SK-N-SH (cell line): ENCODE results near the gene TRHDE. TPM values are rescaled to one million over a fixed set of nuclear protein-coding genes. Genes with fewer than 3 reads are reported as not detected.

ENCODE experiments used
- CTCF ChIA-PET: fragments of 300-600, 350-600 bp; formaldehyde crosslinking; extraction: SDS; loops from one replicate; lab custom pipeline; 2021; lab: Yijun Ruan, JAX
- POLR2A ChIA-PET: fragments of 350-600 bp; sonication (Branson Sonifier 250); formaldehyde crosslinking; extraction: SDS; loops from one replicate; lab custom pipeline; 2020; ENCODE audit warnings: antibody characterized with exemption, inconsistent platforms; lab: Yijun Ruan, JAX
- DNase-seq: peaks from one replicate; pipeline ENCODE4 v3.0.0; 2012
- H2AFZ ChIP-seq: fragments of 200-600 bp; sonication (generic); 2 replicates; pipeline ENCODE4 v1.8.1; 2016; ENCODE audit warnings: antibody characterized with exemption, mild to moderate bottlenecking, low read depth
- H3F3A ChIP-seq: fragments of 200-600 bp; sonication (generic); replicated peaks from 2 replicates; pipeline ENCODE3; 2016; ENCODE audit warnings: antibody characterized with exemption, mild to moderate bottlenecking; ENCODE audit not compliant: insufficient read depth
- H3K27ac ChIP-seq, 2 experiments: fragments of 200-500 bp in 1 of 2; fragments of 200-600 bp in 1 of 2; sonication (Bioruptor generic) in 1 of 2; sonication (generic), shearing (Covaris generic) in 1 of 2; 2 replicates each; pipeline versions ENCODE4 v1.5.1 to v1.6.1; 2014 to 2016; ENCODE audit warnings: low read depth in 2 of 2, inconsistent platforms in 1 of 2, low read length in 1 of 2, mild to moderate bottlenecking in 1 of 2, mixed read lengths in 1 of 2
- H3K27me3 ChIP-seq: fragments of 200-600 bp; sonication (generic), shearing (Covaris generic); 2 replicates; pipeline ENCODE4 v1.6.1; 2016; ENCODE audit warnings: mixed run types; ENCODE audit not compliant: insufficient read depth
- H3K36me3 ChIP-seq, 2 experiments: fragments of 200-500 bp in 1 of 2; fragments of 200-600 bp in 1 of 2; sonication (Bioruptor generic) in 1 of 2; sonication (generic) in 1 of 2; replicated peaks in 1 of 2; 2 replicates each; pipeline versions ENCODE3 to v1.5.1; 2014 to 2016; ENCODE audit warnings: low read length in 1 of 2, mild to moderate bottlenecking in 1 of 2; ENCODE audit not compliant: insufficient read depth in 2 of 2, control insufficient read depth in 1 of 2
- H3K4me1 ChIP-seq, 2 experiments: fragments of 200-500 bp in 1 of 2; fragments of 200-600 bp in 1 of 2; sonication (Bioruptor generic) in 1 of 2; sonication (generic), shearing (Covaris generic) in 1 of 2; 2 replicates each; pipeline versions ENCODE4 v1.5.1 to v1.6.1; 2014 to 2016; ENCODE audit warnings: low read depth in 1 of 2, low read length in 1 of 2, mixed run types in 1 of 2; ENCODE audit not compliant: insufficient read depth in 2 of 2, control insufficient read depth in 1 of 2
- H3K4me2 ChIP-seq: fragments of 200-600 bp; sonication (generic), shearing (Covaris generic); 2 replicates; pipeline ENCODE4 v1.6.1; 2017; ENCODE audit warnings: mixed run types
- H3K4me3 ChIP-seq, 2 experiments: fragments of 200-500 bp in 1 of 2; fragments of 200-600 bp in 1 of 2; sonication (Bioruptor generic) in 1 of 2; sonication (generic), shearing (Covaris generic) in 1 of 2; 2 replicates each; pipeline versions ENCODE4 v1.5.1 to v1.8.1; 2014 to 2016; ENCODE audit warnings: low read depth in 2 of 2, inconsistent platforms in 1 of 2, low read length in 1 of 2, mild to moderate bottlenecking in 1 of 2, mixed read lengths in 1 of 2, moderate library complexity in 1 of 2
- H3K79me2 ChIP-seq: fragments of 200-600 bp; sonication (generic); 2 replicates; pipeline ENCODE4 v1.8.1; 2017; ENCODE audit warnings: mild to moderate bottlenecking; ENCODE audit not compliant: insufficient read depth
- H3K9ac ChIP-seq: fragments of 200-600 bp; sonication (generic); 2 replicates; pipeline ENCODE4 v1.6.1; 2017; ENCODE audit warnings: mixed run types
- H3K9me2 ChIP-seq: fragments of 200-600 bp; sonication (generic); 2 replicates; pipeline ENCODE4 v1.6.1; 2017; ENCODE audit warnings: mixed run types
- H3K9me3 ChIP-seq: fragments of 200-600 bp; sonication (generic); 2 replicates; pipeline ENCODE4 v1.6.1; 2017; ENCODE audit warnings: mixed run types, mild to moderate bottlenecking, moderate library complexity
- H4K20me1 ChIP-seq: fragments of 200-600 bp; sonication (generic); 2 replicates; pipeline ENCODE4 v1.6.1; 2017; ENCODE audit warnings: mild to moderate bottlenecking, mixed run types; ENCODE audit not compliant: insufficient read depth
- CHD2 ChIP-seq: fragments of 150-350 bp; IDR thresholded peaks from 2 replicates; pipeline ENCODE4 v1.6.1; 2018; ENCODE audit warnings: low read length; ENCODE audit not compliant: partially characterized antibody
- CTCF ChIP-seq: fragments of 200-600 bp; sonication (generic); IDR thresholded peaks from 2 replicates; pipeline ENCODE4 v1.6.1; 2017; ENCODE audit warnings: antibody characterized with exemption, mild to moderate bottlenecking, moderate library complexity
- EP300 ChIP-seq, 2 experiments: IDR thresholded peaks; 2 replicates each; pipeline versions ENCODE4 v1.4.0 to v1.6.1; 2012; ENCODE audit warnings: borderline replicate concordance in 1 of 2, low read depth in 1 of 2, low read length in 1 of 2
- FOSL2 ChIP-seq: IDR thresholded peaks from 2 replicates; pipeline ENCODE4 v1.4.0; 2012; ENCODE audit warnings: low read depth, mild to moderate bottlenecking, moderate library complexity, borderline replicate concordance
- FOXJ3 ChIP-seq: sonication (generic); formaldehyde crosslinking; IDR thresholded peaks from 2 replicates; pipeline ENCODE4 v1.5.1; 2020; ENCODE audit warnings: mild to moderate bottlenecking, missing genetic modification reagents
- FOXM1 ChIP-seq: IDR thresholded peaks from 2 replicates; pipeline ENCODE4 v1.4.0; 2012; ENCODE audit warnings: low read depth, mild to moderate bottlenecking
- GATA2 ChIP-seq: sonication (generic); formaldehyde crosslinking; IDR thresholded peaks from 2 replicates; pipeline ENCODE4 v1.5.0; 2020; ENCODE audit warnings: mild to moderate bottlenecking, missing genetic modification reagents
- MEF2A ChIP-seq: IDR thresholded peaks from 2 replicates; pipeline ENCODE4 v1.4.0; 2012; ENCODE audit warnings: low read depth, borderline replicate concordance
- MXI1 ChIP-seq: IDR thresholded peaks from 2 replicates; pipeline ENCODE4 v1.6.1; 2012; ENCODE audit warnings: mild to moderate bottlenecking, low read depth, low read length, improper control_type of control experiment
- POLR2AphosphoS5 ChIP-seq: IDR thresholded peaks from 2 replicates; pipeline ENCODE4 v1.6.1; 2012; ENCODE audit warnings: low read depth, low read length
- RAD21 ChIP-seq: IDR thresholded peaks from 2 replicates; pipeline ENCODE4 v1.6.1; 2012; ENCODE audit warnings: mild to moderate bottlenecking, low read length
- RCOR1 ChIP-seq: fragments of 150-350 bp; IDR thresholded peaks from 2 replicates; pipeline ENCODE4 v1.6.1; 2017; ENCODE audit warnings: antibody characterized with exemption, low read length
- REST ChIP-seq: IDR thresholded peaks from 2 replicates; pipeline ENCODE4 v1.6.1; 2012; ENCODE audit warnings: mild to moderate bottlenecking, low read depth, low read length, moderate library complexity
- RFX5 ChIP-seq: IDR thresholded peaks from 2 replicates; pipeline ENCODE4 v1.6.1; 2012; ENCODE audit warnings: mild to moderate bottlenecking, improper control_type of control experiment, low read length
- SIN3A ChIP-seq: IDR thresholded peaks from 2 replicates; pipeline ENCODE4 v1.6.1; 2012; ENCODE audit warnings: low read depth, mild to moderate bottlenecking, low read length, moderate library complexity, borderline replicate concordance
- SMC3 ChIP-seq: IDR thresholded peaks from 2 replicates; pipeline ENCODE4 v1.6.1; 2012; ENCODE audit warnings: low read depth, low read length, improper control_type of control experiment
- TAF1 ChIP-seq: IDR thresholded peaks from 2 replicates; pipeline ENCODE4 v1.6.1; 2012; ENCODE audit warnings: low read depth, mild to moderate bottlenecking, low read length, moderate library complexity, borderline replicate concordance
- TEAD4 ChIP-seq: IDR thresholded peaks from 2 replicates; pipeline ENCODE4 v1.4.0; 2012; ENCODE audit warnings: mild to moderate bottlenecking, borderline replicate concordance; ENCODE audit not compliant: insufficient read depth
- USF1 ChIP-seq: IDR thresholded peaks from 2 replicates; pipeline ENCODE4 v1.4.0; 2012; ENCODE audit warnings: low read depth, borderline replicate concordance
- YY1 ChIP-seq: IDR thresholded peaks from 2 replicates; pipeline ENCODE4 v1.4.0; 2012; ENCODE audit warnings: low read depth, mild to moderate bottlenecking
- WGBS: methylation state at CpG from one replicate; pipeline ENCODE4 v1.1.6; 2017; ENCODE audit warnings: low lambda C conversion rate; 5-methylcytosine and 5-hydroxymethylcytosine counted together
- polyA plus RNA-seq, 3 experiments: library from polyadenylated mRNA; depleted of rRNA; stranded (reverse); fragments of >200 nt; gene quantifications; 2 replicates each; pipeline ENCODE4 v1.2.3, GENCODE V29; 2012

Gene TRHDE
- polyA plus RNA-seq, 1 of the 3 experiments (the other 2 are of a cell fraction), result 0.46 TPM

DNA sequence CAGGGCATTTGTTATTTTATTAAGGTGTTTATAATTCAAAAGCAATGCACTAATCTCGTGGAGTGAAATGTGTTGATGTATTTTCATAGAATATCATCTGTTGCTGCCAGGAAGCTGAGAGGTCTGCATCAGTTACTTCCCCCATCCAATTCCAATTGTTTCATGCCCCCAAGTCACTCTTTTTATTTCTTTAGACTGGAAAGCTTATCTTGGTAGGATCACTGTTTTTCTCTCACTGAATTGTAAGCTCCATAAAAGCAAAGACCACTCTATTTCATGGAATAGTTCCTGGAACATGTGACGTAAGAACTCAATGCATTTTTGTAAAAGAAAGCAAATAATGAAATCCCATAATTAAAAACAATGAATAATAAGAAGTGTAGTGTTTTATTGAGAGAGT is 420.2 kb downstream of the TRHDE start:
- CTCF ChIA-PET, result no interaction called here
- Histone ChIP-seq H3K27ac (no peak overlapping the region), H3K27me3 (no peaks in the 10 kb centered on the region), H3K4me2 (no peak overlapping the region), H3K79me2 (no peaks in the 10 kb centered on the region), H3K4me3 (no peak overlapping the region), H3K9ac (no peak overlapping the region), H2AFZ (no peak overlapping the region)
- TF ChIP-seq EP300 (IDR thresholded peaks at IDR 0.05; ENCODE audit: borderline replicate concordance in 1 of 2, low read depth in 1 of 2, low read length in 1 of 2) (peak in 1 of 2 experiments; percentile 40; a peak in 1 of 4 replicates), TEAD4 (no peak), GATA2 (CRISPR knock-in tag) (peak; percentile 51)
- TF ChIP-seq, all 33 proteins: peak for 2
- Histone ChIP-seq H3K9me2 (no peaks in the 10 kb centered on the region), H3K36me3 (no peaks in the 10 kb centered on the region), H3F3A (no peaks in the 10 kb centered on the region), H3K9me3 (no peaks in the 10 kb centered on the region), H4K20me1 (no peaks in the 10 kb centered on the region), H3K4me1 (no peaks in the 10 kb centered on the region; a peak in 2 of 4 replicates)
- DNase-seq, result peak; percentile 16
- WGBS, result 20% methylated on average over 2 of the region's 2 CpGs
- POLR2A ChIA-PET, result no interaction called here

DNA sequence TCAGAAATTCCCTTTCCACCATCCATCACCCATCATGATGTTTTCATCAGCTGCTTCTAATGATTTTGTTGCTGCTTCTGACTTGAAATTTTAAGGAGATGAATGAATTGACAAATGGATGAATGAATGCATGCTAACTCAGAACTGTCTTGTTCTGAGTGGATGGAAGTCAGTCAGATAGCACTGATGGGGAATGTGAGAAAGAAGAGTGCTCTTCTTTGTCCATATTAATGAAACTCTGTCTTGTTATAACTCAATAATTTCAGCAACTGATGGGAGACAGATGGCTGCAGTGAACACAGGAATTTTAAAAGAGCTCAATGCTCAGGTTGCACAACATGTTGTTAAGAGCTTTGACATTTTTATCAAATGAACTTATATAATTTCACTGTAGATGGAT is 422.0 kb downstream of the TRHDE start:
- Histone ChIP-seq H3K4me1 (no peaks in the 10 kb centered on the region; a peak in 2 of 4 replicates), H2AFZ (no peak overlapping the region), H3K9me2 (no peaks in the 10 kb centered on the region), H3K27ac (no peak overlapping the region), H3K4me2 (no peak overlapping the region), H3F3A (no peaks in the 10 kb centered on the region), H3K79me2 (no peaks in the 10 kb centered on the region), H3K4me3 (no peak overlapping the region), H4K20me1 (no peaks in the 10 kb centered on the region), H3K9ac (no peak overlapping the region), H3K9me3 (no peaks in the 10 kb centered on the region), H3K36me3 (no peaks in the 10 kb centered on the region), H3K27me3 (no peaks in the 10 kb centered on the region)
- TF ChIP-seq MEF2A (no peak), CHD2 (no peak), GATA2 (CRISPR knock-in tag) (no peak), FOXJ3 (no peak), REST (no peak), RFX5 (no peak), SIN3A (no peak), FOXM1 (no peak), POLR2AphosphoS5 (no peak), CTCF (no peak), EP300 (IDR thresholded peaks at IDR 0.05; ENCODE audit: borderline replicate concordance in 1 of 2, low read depth in 1 of 2, low read length in 1 of 2) (no peak), YY1 (no peak), FOSL2 (no peak), SMC3 (no peak), TAF1 (no peak), RCOR1 (no peak), RAD21 (no peak), USF1 (no peak), MXI1 (no peak)
- no peak for DNase-seq
- CTCF ChIA-PET, result interaction anchor here (0.8 kb wide), 1 partner anchor 27 kb away, joined by 3 read pairs; no protein-coding TSS in a partner anchor
- POLR2A ChIA-PET, result no interaction called here
